H9 (cell line): ENCODE results near the gene AHI1. TPM values are rescaled to one million over a fixed set of nuclear protein-coding genes. Genes with fewer than 3 reads are reported as not detected.

Experiments used
- DNase-seq: peaks from one replicate; pipeline ENCODE4 v3.0.0-alpha.2; 2017
- H2AFZ ChIP-seq: one replicate; pipeline ENCODE4 v1.6.1; 2013; ENCODE audit warnings: mild to moderate bottlenecking, low read length, control low read depth, moderate library complexity
- H2AK5ac ChIP-seq: 2 replicates; pipeline ENCODE4 v1.6.1; 2013; ENCODE audit warnings: low read length, control low read depth, mixed read lengths; ENCODE audit not compliant: insufficient read length
- H2BK120ac ChIP-seq: one replicate; pipeline ENCODE4 v1.6.1; 2013; ENCODE audit warnings: low read depth, mild to moderate bottlenecking, low read length, control low read depth, inconsistent platforms; ENCODE audit not compliant: poor library complexity, severe bottlenecking
- H2BK12ac ChIP-seq: 2 replicates; pipeline ENCODE4 v1.6.1; 2013; ENCODE audit warnings: low read length, control low read depth, mixed read lengths, low read depth; ENCODE audit not compliant: insufficient read length
- H2BK15ac ChIP-seq: 2 replicates; pipeline ENCODE4 v1.6.1; 2013; ENCODE audit warnings: low read depth, low read length, control low read depth
- H2BK20ac ChIP-seq: one replicate; pipeline ENCODE4 v1.6.1; 2013; ENCODE audit warnings: low read depth, mild to moderate bottlenecking, low read length, control low read depth, inconsistent platforms; ENCODE audit not compliant: poor library complexity, severe bottlenecking
- H2BK5ac ChIP-seq: 2 replicates; pipeline ENCODE4 v1.6.1; 2013; ENCODE audit warnings: low read length, control low read depth, mixed read lengths; ENCODE audit not compliant: insufficient read length
- H3K14ac ChIP-seq: 2 replicates; pipeline ENCODE4 v1.6.1; 2013; ENCODE audit warnings: low read length, control low read depth; ENCODE audit not compliant: insufficient read depth
- H3K18ac ChIP-seq: 2 replicates; pipeline ENCODE4 v1.6.1; 2013; ENCODE audit warnings: low read depth, mild to moderate bottlenecking, mixed read lengths, low read length, control low read depth; ENCODE audit not compliant: insufficient read length
- H3K23ac ChIP-seq: 2 replicates; pipeline ENCODE4 v1.6.1; 2013; ENCODE audit warnings: low read length, control low read depth, mixed read lengths, low read depth; ENCODE audit not compliant: insufficient read length
- H3K23me2 ChIP-seq: 2 replicates; pipeline ENCODE4 v1.6.1; 2013; ENCODE audit warnings: low read depth, mild to moderate bottlenecking, mixed read lengths, low read length, control low read depth; ENCODE audit not compliant: insufficient read length, poor library complexity, severe bottlenecking
- H3K27ac ChIP-seq: 2 replicates; pipeline ENCODE4 v1.5.1; 2013; ENCODE audit warnings: low read length, control low read depth, mixed read lengths, low read depth; ENCODE audit not compliant: insufficient read length
- H3K27me3 ChIP-seq: 2 replicates; pipeline ENCODE4 v1.6.1; 2013; ENCODE audit warnings: low read length, control low read depth, inconsistent platforms; ENCODE audit not compliant: insufficient read depth
- H3K4ac ChIP-seq: 2 replicates; pipeline ENCODE4 v1.6.1; 2013; ENCODE audit warnings: low read depth, mild to moderate bottlenecking, control low read depth, inconsistent platforms, low read length, moderate library complexity
- H3K4me1 ChIP-seq: 2 replicates; pipeline ENCODE4 v1.6.1; 2013; ENCODE audit warnings: low read length, control low read depth, inconsistent platforms; ENCODE audit not compliant: insufficient read depth
- H3K4me2 ChIP-seq: 2 replicates; pipeline ENCODE4 v1.6.1; 2013; ENCODE audit warnings: low read length, control low read depth, mixed read lengths; ENCODE audit not compliant: insufficient read length, insufficient read depth
- H3K56ac ChIP-seq: 2 replicates; pipeline ENCODE4 v1.6.1; 2013; ENCODE audit warnings: low read depth, mild to moderate bottlenecking, mixed read lengths, low read length, control low read depth; ENCODE audit not compliant: insufficient read length
- H3K79me1 ChIP-seq: 2 replicates; pipeline ENCODE4 v1.6.1; 2013; ENCODE audit warnings: low read depth, mild to moderate bottlenecking, moderate library complexity, low read length, control low read depth, inconsistent platforms; ENCODE audit not compliant: insufficient read depth, poor library complexity, severe bottlenecking
- H3K79me2 ChIP-seq: 2 replicates; pipeline ENCODE4 v1.6.1; 2013; ENCODE audit warnings: low read length, control low read depth, inconsistent platforms; ENCODE audit not compliant: insufficient read depth
- H3K9ac ChIP-seq: 2 replicates; pipeline ENCODE4 v1.6.1; 2013; ENCODE audit warnings: low read length, control low read depth, mixed read lengths; ENCODE audit not compliant: insufficient read length; ENCODE audit errors: extremely low read depth
- H3K9me3 ChIP-seq: one replicate; pipeline ENCODE4 v1.6.1; 2013; ENCODE audit warnings: low read depth, low read length, inconsistent platforms; ENCODE audit not compliant: control insufficient read depth
- H3T11ph ChIP-seq: one replicate; pipeline ENCODE4 v1.6.1; 2013; ENCODE audit warnings: mild to moderate bottlenecking, low read length, control low read depth, inconsistent platforms
- H4K20me1 ChIP-seq: one replicate; pipeline ENCODE4 v1.6.1; 2013; ENCODE audit not compliant: control insufficient read depth, insufficient read length, insufficient read depth
- H4K5ac ChIP-seq: 2 replicates; pipeline ENCODE4 v1.6.1; 2013; ENCODE audit warnings: low read depth, mild to moderate bottlenecking, mixed read lengths, low read length, control low read depth; ENCODE audit not compliant: insufficient read length
- H4K8ac ChIP-seq: replicated peaks from 2 replicates; pipeline ENCODE4 v1.6.1; 2013; ENCODE audit warnings: low read length, control low read depth, mixed read lengths, low read depth; ENCODE audit not compliant: insufficient read length
- H4K91ac ChIP-seq: 2 replicates; pipeline ENCODE4 v1.6.1; 2013; ENCODE audit warnings: low read depth, mild to moderate bottlenecking, moderate library complexity, mixed read lengths, low read length, control low read depth; ENCODE audit not compliant: insufficient read length
- H3K27ac Mint-ChIP-seq, 3 experiments: 2 replicates in 2 of 3; 3 replicates in 1 of 3; pipeline ENCODE4 v1.8.0; 2020 to 2021; ENCODE audit warnings: mixed read lengths in 3 of 3, mild to moderate bottlenecking in 1 of 3, moderate library complexity in 1 of 3
- H3K27me3 Mint-ChIP-seq: 2 replicates; pipeline ENCODE4 v1.8.0; 2021; ENCODE audit warnings: low read depth, mild to moderate bottlenecking, moderate library complexity, mixed read lengths
- H3K36me3 Mint-ChIP-seq, 3 experiments: 2 replicates in 2 of 3; 3 replicates in 1 of 3; pipeline ENCODE4 v1.8.0; 2020 to 2021; ENCODE audit warnings: low read depth in 3 of 3, mixed read lengths in 3 of 3; ENCODE audit not compliant: insufficient read depth in 1 of 3
- H3K4me1 Mint-ChIP-seq, 2 experiments: 2 replicates each; pipeline ENCODE4 v1.8.0; 2020; ENCODE audit warnings: mixed read lengths in 2 of 2
- H3K4me3 Mint-ChIP-seq, 2 experiments: 2 replicates in 1 of 2; 3 replicates in 1 of 2; pipeline ENCODE4 v1.8.0; 2020 to 2021; ENCODE audit warnings: mild to moderate bottlenecking in 2 of 2, mixed read lengths in 2 of 2, moderate library complexity in 1 of 2
- H3K9me3 Mint-ChIP-seq, 2 experiments: 2 replicates in 1 of 2; 3 replicates in 1 of 2; pipeline ENCODE4 v1.8.0; 2020; ENCODE audit warnings: mild to moderate bottlenecking in 2 of 2, mixed read lengths in 2 of 2, moderate library complexity in 1 of 2
- WGBS: extraction: QIAGEN DNeasy Blood & Tissue Kit; methylation state at CpG from one replicate; pipeline ENCODE4 v1.1.7; 2013; ENCODE audit warnings: missing lambda C conversion rate, low lambda C conversion rate, mixed read lengths; ENCODE audit not compliant: insufficient read length; ENCODE audit errors: extremely low coverage; 5-methylcytosine and 5-hydroxymethylcytosine counted together
- total RNA-seq: library from RNA; stranded (reverse); gene quantifications from 2 replicates; pipeline ENCODE4 v1.2.1, GENCODE V29; 2021
- TF ChIP-seq, protein P1 (sequence below): fragments of 200-600 bp; sonication (generic); conservative IDR thresholded peaks from 3 replicates; pipeline ENCODE4 v1.8.0; 2021; ENCODE audit warnings: antibody characterized with exemption, mild to moderate bottlenecking

Gene AHI1
- total RNA-seq, 1 experiment from 2014 or later, result 9.9 TPM

DNA sequence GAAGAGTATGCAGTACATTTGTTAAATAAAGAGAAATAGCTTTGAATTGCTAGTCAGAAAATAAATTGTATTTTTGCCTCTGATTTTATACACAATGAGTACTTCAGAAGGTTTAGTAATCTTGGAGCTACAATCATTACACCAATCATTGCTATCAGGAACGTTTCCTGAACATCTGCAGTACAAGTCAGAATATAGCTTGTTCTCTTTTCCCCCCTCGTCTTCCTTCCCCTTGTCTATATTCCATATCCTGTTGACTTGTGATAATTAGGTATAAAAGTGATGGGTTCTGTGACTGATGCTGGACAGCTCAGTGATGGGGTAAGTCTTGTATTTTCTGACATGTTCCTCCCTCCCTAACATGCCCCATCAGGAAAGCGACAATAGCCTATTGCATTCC, 94.0 kb downstream of the AHI1 start:
- Histone ChIP-seq H2AFZ (no peak overlapping the region), H2BK120ac (no peak overlapping the region), H3K9ac (no peak overlapping the region), H2BK20ac (no peak overlapping the region), H3K14ac (no peak overlapping the region), H3K56ac (no peak overlapping the region), H3K4me1 (no peaks in the 10 kb centered on the region), H3K79me2 (no peaks in the 10 kb centered on the region), H3K9me3 (no peaks in the 10 kb centered on the region), H3K4ac (no peak overlapping the region), H3T11ph (no peak overlapping the region), H3K27me3 (no peaks in the 10 kb centered on the region), H2BK15ac (no peak overlapping the region), H2AK5ac (no peak overlapping the region), H3K4me2 (no peak overlapping the region), H4K20me1 (no peaks in the 10 kb centered on the region), H3K18ac (no peak overlapping the region), H4K5ac (no peak overlapping the region), H3K27ac (no peak overlapping the region), H3K79me1 (no peaks in the 10 kb centered on the region), H4K8ac (no peak overlapping the region), H2BK5ac (no peak overlapping the region), H4K91ac (no peak overlapping the region), H3K23ac (no peak overlapping the region), H2BK12ac (no peak overlapping the region), H3K23me2 (no peaks in the 10 kb centered on the region)
- no CpG with 5 or more reads among the region's 3 CpGs for WGBS
- peaks cover 0 to 3% (median 0%) of the 10 kb centered on the region in 3 experiments; a peak in 1 of 7 replicates for H3K36me3 Mint-ChIP-seq
- no peak overlapping the region for H3K27ac Mint-ChIP-seq
- no peak for DNase-seq
- H3K27me3 Mint-ChIP-seq, result no peaks in the 10 kb centered on the region
- H3K4me1 Mint-ChIP-seq, result peaks cover 10 to 17% of the 10 kb centered on the region in 2 experiments
- no peaks in the 10 kb centered on the region for H3K9me3 Mint-ChIP-seq
- TF ChIP-seq, protein P1, sequence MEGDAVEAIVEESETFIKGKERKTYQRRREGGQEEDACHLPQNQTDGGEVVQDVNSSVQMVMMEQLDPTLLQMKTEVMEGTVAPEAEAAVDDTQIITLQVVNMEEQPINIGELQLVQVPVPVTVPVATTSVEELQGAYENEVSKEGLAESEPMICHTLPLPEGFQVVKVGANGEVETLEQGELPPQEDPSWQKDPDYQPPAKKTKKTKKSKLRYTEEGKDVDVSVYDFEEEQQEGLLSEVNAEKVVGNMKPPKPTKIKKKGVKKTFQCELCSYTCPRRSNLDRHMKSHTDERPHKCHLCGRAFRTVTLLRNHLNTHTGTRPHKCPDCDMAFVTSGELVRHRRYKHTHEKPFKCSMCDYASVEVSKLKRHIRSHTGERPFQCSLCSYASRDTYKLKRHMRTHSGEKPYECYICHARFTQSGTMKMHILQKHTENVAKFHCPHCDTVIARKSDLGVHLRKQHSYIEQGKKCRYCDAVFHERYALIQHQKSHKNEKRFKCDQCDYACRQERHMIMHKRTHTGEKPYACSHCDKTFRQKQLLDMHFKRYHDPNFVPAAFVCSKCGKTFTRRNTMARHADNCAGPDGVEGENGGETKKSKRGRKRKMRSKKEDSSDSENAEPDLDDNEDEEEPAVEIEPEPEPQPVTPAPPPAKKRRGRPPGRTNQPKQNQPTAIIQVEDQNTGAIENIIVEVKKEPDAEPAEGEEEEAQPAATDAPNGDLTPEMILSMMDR, result no peak
- no peak overlapping the region for H3K4me3 Mint-ChIP-seq
